Measurements from ENCODE around the gene SARM1.
"Not testable (repeated sequence)": the region's sequence is repeated elsewhere in the genome, so short reads cannot be mapped to it uniquely, and the experiment has no call there.

Gene SARM1

DNA sequence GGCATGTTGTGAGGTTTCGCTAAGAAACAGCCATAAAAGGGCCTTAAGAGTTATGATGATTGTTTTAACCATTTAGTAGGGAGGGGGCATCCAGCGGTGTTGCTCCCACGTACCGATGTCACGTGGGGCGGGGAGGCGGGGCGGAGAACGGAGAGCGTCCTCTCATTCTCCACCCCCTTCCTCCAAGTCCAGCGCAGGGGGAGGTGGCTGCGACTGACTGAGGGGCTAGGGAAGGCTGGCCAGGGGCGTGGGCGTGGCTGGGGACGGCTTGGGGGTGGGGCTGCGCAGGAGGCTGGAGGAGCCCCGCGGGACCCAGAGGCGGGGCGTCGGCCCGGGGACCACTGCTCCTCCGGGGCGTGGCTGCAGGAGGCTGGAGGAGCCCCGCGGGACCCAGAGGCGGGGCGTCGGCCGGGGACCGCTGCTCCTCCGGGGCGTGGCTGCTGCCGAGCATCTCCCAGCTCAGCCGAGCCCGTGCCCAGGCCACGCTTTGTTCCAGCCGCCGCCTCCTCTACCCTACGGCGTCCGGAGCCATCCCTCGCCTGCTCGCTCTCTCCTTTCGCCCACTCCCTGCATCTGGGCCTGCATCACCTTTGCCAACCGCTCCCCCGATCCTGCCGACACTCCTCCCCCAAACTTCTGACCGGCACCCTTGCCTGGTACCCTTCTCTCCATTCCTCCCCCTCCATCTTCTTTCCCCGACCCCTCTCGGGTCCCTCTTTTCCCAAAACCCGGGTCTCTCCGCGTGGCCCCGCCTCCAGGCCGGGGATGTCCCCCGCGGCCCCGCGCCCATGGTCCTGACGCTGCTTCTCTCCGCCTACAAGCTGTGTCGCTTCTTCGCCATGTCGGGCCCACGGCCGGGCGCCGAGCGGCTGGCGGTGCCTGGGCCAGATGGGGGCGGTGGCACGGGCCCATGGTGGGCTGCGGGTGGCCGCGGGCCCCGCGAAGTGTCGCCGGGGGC lies at the start of gene SARM1:
Gene SARM1 (plus strand): TSS at position 450 of the 958 bp plus-strand sequence. CDS start 339 bp downstream, at position 789.
- DNase-seq = no peak

- DNase-seq = no peak
Measured at GRCh38 chr17:28324267-28324745, 47.2 kb upstream of the SARM1 start.

GRCh38 chr17:28324781-28325180 lies 46.7 kb upstream of the SARM1 start:
- DNase-seq = no peak

- no peak for DNase-seq
Measured at GRCh38 chr17:28325211-28325610, 46.3 kb upstream of the SARM1 start.

- no peak for DNase-seq
Measured at GRCh38 chr17:28326114-28326513, 45.4 kb upstream of the SARM1 start.

DNA sequence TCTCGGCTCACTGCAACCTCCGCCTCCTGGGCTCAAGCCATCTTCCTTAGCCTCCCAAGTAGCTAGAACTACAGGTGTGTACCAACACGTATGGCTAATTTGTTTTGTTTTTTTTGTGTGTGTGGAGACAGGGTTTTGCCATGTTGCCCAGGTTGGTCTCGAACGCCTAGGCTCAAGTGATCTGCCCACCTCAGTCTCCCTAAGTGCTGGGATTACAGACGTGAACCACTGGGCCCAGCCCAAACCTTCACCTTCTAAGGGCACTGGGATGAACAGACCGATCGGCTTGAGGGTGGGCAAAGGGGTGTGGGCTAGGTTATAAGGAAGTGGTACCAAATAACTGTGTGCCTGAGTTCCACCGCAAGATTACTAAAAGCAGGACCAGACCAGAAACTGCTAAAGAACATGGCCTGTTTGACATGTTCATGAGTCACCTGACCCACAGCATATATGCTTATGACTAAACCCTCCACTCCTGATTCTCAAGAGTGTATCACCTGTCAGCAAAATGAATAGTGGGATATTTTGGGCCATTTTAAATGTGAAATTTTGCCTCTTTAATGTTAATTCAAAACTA lies 44.4 kb upstream of the SARM1 start:
- no peak for DNase-seq

DNA sequence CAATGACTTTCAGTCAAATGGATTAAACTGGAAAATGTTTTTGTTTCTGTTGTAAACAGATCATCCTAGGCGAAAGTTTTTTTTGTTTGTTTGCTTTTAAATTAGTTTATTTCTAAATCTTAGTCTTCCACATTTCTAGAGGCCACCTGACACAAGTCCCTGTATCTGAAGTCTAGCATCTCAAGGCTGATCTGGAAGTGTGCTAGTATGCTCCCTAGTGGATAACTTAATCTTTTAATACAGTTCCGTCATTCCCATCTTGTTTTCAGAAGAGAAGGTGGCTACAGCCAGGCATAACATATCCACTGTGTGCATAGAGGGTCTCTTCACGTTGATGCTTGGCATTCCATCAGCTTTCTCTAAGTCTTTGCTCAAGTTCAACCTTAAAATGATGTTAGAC lies 43.8 kb upstream of the SARM1 start:
- no peak for DNase-seq

DNA sequence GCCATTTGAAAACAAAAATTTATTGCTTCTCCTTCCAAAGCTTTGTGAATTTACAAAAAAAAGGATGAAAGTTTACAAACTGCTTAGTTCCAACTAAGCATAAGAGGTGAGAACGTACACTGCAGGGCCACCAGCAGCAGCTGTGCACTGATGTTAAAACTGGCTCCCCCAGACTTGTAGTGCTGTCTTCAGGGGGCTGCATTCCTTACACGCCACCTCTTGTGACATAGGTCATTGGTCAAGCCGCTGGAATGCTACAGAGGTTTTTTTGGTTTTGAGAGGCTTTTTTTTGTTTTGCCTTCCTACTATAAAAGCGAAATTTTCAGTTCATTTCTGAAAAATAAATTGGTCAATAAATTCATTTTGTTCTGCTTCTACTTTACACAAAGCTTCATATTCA lies 43.2 kb upstream of the SARM1 start:
- DNase-seq = no peak

GRCh38 chr17:28330671-28331070 lies 40.8 kb upstream of the SARM1 start:
- DNase-seq = no peak

- no peak for DNase-seq
Measured at GRCh38 chr17:28331891-28332420, 39.5 kb upstream of the SARM1 start.

DNA sequence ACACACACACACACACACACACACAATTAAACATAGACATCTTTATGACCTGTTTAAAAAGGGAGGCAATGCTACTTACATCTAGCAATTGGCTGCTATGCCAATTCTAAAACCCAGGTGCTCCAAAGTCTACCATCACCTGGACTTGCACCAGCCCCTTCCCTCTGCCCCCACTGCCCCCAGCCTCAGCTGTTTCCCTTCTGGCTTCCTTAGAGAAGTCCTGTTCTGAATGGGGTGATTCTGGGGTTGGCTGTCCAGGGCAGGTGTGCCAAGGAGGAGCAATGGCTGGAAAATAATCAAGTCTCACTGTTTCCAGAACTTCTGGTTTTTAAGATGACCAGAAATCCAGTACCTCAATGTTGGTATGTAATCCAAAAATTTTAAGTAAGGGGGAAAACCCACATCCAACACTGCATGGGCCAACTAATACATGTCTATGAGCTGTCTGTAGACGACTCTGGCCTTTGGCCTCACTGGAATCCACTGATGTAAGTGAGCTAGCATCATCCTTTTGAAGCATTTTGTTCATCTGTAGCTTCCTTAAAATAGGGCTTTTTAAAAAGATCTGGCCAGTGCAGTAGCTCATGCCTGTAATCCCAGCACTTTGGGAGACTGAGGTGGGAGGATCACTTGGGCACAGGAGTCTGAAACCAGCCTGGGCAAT lies 38.3 kb upstream of the SARM1 start:
- DNase-seq = no peak

DNA sequence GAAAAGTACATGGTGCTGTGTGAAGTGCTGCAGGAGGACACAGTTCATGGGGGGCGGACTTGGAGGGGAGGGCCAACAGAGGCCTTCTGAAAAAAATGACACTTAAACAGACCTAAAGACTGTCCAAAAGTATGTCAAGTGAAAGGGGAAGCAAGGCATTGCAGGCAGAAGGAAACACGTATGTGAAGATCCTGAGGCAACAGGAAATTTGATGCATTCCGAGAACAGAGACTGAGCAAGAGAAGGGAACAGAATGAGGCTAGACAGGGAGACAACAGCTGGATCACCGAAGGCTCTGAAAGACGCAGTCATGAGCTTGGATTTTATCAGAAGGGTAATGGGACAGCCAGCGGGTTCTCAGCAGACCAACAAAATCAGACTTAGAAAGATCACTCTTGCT lies 37.3 kb upstream of the SARM1 start:
- no peak for DNase-seq

DNA sequence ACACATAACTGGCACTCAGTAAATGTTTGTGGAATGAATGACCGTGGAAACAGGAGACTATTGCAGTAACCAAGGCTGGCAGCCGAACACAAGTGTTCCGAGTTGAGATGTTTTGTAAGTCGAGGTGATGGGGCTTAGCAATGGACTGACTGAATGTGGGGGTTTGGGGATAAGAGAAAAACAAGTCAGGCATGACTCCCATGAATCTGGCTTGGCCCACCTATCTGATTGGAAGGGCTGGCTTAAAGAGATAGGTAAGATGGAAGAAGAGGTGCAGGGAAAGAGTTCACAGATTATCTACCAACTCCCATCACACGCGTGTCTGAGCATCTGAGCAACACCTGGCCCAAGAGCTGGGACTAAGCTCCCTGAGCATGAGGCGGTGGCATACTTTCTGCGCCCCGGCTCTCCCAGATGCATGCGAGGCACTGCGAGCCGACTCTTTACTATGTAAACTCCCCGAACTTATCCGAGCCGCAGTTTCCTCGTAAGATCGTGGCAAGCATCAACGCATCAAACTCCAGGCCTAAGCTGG lies 36.8 kb upstream of the SARM1 start:
- no peak for DNase-seq

- DNase-seq = peak; percentile 95
Measured at GRCh38 chr17:28335201-28335958, 36.1 kb upstream of the SARM1 start, which contains the start of the genes IFT20 and TNFAIP1. IFT20 (minus strand) TSS chr17:28335472; CDS start chr17:28331985, 3,487 bp downstream. TNFAIP1 (plus strand) TSS chr17:28335761; CDS start chr17:28339522, 3,761 bp downstream.

DNA sequence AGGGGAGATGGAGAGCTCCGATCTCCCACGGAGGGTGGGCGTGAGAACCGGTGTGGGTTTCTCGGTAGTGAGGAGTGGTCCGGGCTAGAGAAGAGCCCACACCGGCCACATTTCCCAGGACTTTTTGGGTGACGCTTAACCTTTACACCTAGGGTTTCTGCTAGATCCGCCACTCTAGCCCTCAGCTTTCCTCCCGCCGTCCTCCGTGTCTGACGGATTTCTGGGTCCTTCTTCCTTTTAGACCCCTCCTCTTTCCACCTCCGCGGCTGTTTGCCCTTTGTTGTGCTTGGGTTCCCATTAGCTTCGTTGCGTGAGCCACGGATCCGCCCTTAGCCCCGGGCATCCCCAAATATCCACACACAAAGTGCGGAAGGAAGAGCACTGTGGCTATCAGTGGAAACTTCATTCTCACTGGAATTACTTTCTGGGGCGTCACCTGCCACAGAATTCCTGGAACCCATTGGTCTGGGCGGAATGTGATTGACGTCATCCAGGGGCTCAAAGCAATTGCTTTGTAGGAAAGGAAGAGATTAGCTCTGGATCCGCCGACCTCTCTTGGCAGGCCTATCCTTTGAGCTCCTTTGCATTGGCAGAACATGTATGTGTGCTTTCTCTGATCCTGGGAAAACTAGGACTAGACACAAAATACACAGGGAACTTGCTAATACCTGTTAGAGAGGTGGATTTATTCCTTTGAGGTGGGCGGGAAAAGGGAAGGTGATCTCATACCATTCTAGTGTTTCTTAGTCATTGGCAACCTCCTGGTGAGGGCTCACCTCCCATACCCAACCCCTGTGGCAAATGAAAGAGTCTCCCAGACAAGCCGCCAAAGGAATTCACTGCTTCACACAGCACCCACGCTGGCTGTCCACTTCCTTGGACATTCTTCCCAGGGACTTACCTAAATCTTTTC lies 35.3 kb upstream of the SARM1 start:
- peak; percentile 4 for DNase-seq

DNA sequence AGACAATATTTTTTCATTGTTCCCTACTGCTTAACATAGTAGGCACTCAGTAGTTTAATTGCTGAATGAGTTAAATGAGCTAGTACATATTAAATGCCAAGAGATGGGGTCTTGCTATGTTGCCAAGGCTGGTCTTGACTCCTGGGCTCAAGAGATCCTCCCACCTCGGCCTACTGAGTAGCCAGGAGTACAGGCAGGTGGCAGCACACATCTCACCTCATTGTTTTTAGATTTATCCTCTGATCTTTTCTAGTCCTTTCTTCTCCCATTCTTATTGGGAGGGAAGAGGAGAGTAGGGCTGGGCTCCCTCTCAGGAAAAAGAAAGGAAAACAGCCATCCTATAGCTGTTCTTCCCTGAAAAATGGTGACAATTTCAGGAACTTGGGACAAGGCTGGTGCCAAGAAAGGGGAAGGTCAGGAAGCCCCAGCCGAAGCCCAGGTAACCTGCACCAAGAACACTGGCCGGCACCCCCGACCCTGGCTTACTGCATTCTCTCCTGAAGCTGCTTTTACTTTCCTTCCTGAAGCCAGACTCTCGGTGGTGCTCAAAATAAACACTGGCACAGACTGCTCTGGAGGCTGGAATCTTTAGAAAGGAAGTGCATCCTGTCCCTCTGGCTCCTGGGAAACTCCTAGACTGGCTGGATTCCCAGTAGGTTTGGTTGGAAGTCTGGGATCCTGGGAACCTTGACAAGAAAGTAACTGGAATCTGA lies 33.3 kb upstream of the SARM1 start:
- DNase-seq = no peak

GRCh38 chr17:28338769-28339212 lies 32.7 kb upstream of the SARM1 start:
- not testable (repeated sequence) for DNase-seq

DNA sequence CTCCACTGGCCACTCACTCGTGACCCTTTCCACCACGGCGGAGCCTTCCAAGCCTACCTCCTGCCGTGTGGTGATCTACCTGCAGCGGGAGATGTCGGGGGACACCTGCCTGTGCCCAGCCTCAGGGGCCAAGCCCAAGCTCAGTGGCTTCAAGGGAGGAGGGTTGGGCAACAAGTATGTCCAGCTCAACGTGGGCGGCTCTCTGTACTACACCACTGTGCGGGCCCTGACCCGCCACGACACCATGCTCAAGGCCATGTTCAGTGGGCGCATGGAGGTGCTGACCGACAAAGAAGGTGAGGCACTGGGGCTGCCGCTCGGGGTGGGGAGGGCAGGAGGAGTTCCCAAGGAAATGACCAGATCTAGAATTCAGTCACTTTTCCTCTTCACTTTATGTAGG lies 32.1 kb upstream of the SARM1 start:
- DNase-seq = no peak

GRCh38 chr17:28340374-28340773 lies 31.1 kb upstream of the SARM1 start:
- no peak for DNase-seq

DNA sequence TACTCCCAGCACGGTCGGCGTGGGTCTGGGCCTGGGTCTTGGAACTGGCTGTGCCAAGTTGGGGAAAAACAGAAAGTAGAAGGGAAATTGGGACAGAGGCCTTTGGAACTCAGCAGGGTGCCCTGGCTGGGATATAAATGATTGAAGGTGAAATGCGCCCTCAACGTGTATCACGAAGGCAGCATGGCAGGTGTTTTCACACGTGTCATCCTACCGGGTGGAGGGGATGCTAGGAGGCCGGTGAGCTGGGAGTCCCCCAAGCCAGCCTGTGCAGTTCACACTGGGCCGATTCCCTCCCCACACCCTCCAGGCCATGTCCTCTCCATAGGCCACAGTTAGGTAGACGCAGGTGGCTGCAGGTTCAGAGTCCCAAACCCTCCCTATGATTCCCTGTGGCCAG lies 30.0 kb upstream of the SARM1 start:
- no peak for DNase-seq
